AG04450 (cell line): ENCODE results near the gene RBMS2. TPM values are rescaled to one million over a fixed set of nuclear protein-coding genes. Genes with fewer than 3 reads are reported as not detected.

Experiments
- CTCF ChIA-PET: fragments of 300-600, 350-600 bp; formaldehyde crosslinking; extraction: SDS; loops from one replicate; lab custom pipeline; 2022; ENCODE audit warnings: antibody characterized with exemption, inconsistent platforms; lab: Charles Lee
- POLR2A ChIA-PET: fragments of 350-600 bp; formaldehyde crosslinking; extraction: SDS; loops from one replicate; lab custom pipeline; 2021; ENCODE audit warnings: antibody characterized with exemption, inconsistent platforms; lab: Yijun Ruan, JAX
- DNase-seq: peaks from one replicate; pipeline ENCODE4 v3.0.0-alpha.2; 2011; ENCODE audit warnings: low read depth, low spot score
- H3K27ac ChIP-seq: one replicate; pipeline ENCODE4 v1.5.1; 2012; ENCODE audit warnings: low read depth, low read length, control low read depth
- H3K27me3 ChIP-seq: one replicate; pipeline ENCODE4 v1.6.0; 2012; ENCODE audit warnings: low read length; ENCODE audit not compliant: control insufficient read depth, insufficient read depth
- H3K4me3 ChIP-seq: 2 replicates; pipeline ENCODE4 v1.5.1; 2011; ENCODE audit warnings: mild to moderate bottlenecking, low read depth, low read length, control low read depth
- H3K9me3 ChIP-seq: 2 replicates; pipeline ENCODE4 v1.5.1; 2012; ENCODE audit warnings: low read length; ENCODE audit not compliant: control insufficient read depth, insufficient read depth
- polyA plus RNA-seq: library from polyadenylated mRNA; depleted of rRNA; stranded (reverse); fragments of >200 nt; gene quantifications from 2 replicates; pipeline ENCODE4 v1.2.3, GENCODE V29; 2011
- TF ChIP-seq, protein P1 (sequence below): IDR thresholded peaks from 2 replicates; pipeline ENCODE4 v1.5.1; 2011; ENCODE audit warnings: low read depth, low read length, control low read depth, inconsistent platforms

Gene RBMS2
- polyA plus RNA-seq, 1 experiment, result 96.4 TPM

DNA sequence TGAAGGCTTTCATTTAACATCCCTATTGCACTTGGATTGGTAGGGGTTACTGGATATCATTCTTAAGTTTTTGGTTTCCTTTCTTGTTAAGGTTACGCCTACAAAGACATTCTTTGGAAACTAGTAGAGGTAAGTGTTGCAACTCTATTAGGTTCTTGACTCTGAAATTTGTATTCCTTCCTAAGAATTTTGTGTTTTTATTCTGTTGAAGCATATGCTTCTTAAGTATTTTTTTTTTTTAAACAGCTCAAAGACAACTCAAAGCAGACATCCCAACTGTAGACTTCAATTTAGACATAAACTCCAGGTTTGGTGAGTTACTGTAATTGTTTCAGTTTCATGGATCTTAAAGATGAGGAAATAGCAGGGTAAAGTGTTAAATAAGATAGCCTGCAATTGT is 1.1 kb upstream of the RBMS2 start:
- Histone ChIP-seq H3K4me3 (no peak overlapping the region), H3K27ac (no peak overlapping the region), H3K27me3 (no peaks in the 10 kb centered on the region), H3K9me3 (no peaks in the 10 kb centered on the region)
- POLR2A ChIA-PET, result interaction anchor here (1.6 kb wide), 1 partner anchor 11 kb away, joined by 5 read pairs; no protein-coding TSS in a partner anchor
- TF ChIP-seq, protein P1, sequence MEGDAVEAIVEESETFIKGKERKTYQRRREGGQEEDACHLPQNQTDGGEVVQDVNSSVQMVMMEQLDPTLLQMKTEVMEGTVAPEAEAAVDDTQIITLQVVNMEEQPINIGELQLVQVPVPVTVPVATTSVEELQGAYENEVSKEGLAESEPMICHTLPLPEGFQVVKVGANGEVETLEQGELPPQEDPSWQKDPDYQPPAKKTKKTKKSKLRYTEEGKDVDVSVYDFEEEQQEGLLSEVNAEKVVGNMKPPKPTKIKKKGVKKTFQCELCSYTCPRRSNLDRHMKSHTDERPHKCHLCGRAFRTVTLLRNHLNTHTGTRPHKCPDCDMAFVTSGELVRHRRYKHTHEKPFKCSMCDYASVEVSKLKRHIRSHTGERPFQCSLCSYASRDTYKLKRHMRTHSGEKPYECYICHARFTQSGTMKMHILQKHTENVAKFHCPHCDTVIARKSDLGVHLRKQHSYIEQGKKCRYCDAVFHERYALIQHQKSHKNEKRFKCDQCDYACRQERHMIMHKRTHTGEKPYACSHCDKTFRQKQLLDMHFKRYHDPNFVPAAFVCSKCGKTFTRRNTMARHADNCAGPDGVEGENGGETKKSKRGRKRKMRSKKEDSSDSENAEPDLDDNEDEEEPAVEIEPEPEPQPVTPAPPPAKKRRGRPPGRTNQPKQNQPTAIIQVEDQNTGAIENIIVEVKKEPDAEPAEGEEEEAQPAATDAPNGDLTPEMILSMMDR, result no peak
- CTCF ChIA-PET, result interaction anchor here (1.1 to 3.5 kb wide), 4 partner anchors 53 to 116 kb away, joined by 4 to 25 read pairs (median 10); no protein-coding TSS in a partner anchor
- DNase-seq, result no peak

DNA sequence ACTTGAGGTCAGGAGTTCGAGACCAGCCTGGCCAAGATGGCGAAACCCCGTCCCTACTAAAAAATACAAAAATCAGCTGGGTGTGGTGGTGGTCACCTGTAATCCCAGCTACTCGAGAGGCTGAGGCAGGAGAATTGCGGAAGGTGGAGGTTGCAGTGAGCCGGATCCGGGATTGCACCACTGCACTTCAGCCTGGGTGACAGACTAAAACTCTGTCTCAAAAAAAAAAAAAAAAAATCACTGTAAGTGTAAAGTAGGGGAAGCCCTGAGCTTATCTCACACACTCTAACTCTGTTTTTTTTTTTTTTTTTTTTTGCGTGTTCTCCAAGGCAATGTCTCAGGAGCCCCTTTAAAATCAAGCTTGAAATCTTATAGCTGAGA is 421 bp upstream of the RBMS2 start:
- TF ChIP-seq, protein P1, result no peak
- Histone ChIP-seq H3K27me3 (no peaks in the 10 kb centered on the region), H3K9me3 (no peaks in the 10 kb centered on the region), H3K27ac (peak overlapping the region; percentile 22), H3K4me3 (peak overlapping the region; percentile 82; the same call in 1 of the 2 replicates)
- ChIA-PET POLR2A (interaction anchor here (0.6 to 2.0 kb wide), 7 partner anchors 10 to 116 kb away, joined by 3 to 11 read pairs (median 6); partner anchors contain the start of gene TIMELESS), CTCF (interaction anchor here (0.7 to 3.5 kb wide), 7 partner anchors 8 to 115 kb away, joined by 3 to 25 read pairs (median 8); no protein-coding TSS in a partner anchor)
- no peak for DNase-seq

DNA sequence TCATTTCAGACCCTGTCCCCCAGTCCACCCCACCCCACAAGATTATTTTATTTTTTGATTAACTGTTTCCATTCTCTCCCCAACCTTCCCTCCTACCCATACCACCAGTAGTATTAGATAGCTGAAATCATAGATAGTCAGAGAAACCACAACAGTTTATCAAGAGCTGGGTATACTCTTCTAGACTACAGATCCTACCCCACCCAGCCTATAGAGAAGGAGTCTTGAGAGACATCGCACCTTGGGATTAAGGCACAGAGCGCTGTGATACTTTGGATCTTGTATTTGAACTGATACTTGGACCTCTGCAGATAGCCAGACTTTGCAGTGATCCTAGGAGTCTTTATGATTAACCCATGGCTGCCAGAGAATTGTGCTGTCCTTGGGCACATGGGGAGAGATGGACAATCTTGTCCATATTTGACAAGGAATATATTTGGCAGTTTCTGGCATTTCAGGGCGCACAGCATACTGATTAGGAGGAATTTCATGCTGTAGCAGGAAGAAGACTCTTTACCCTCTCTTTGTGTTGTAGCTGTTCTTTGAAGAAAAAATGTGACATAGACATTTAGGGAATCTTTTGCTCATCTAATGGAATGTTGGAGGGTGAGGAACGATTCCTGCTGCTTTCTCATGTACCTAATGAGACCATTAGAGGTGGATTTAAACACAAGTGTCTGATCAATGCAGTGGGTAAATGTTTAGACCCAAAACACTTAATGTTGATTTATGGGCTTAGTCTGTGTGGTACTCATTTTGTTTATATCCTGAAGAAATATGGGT is 982 bp downstream of the RBMS2 start:
- H3K4me3 ChIP-seq, result peak overlapping the region; percentile 82
- H3K9me3 ChIP-seq, result no peaks in the 10 kb centered on the region
- CTCF ChIA-PET, result interaction anchor here (1.0 to 3.5 kb wide), 5 partner anchors 8 to 115 kb away, joined by 3 to 25 read pairs (median 14); no protein-coding TSS in a partner anchor
- TF ChIP-seq, protein P1, result no peak
- no peak for DNase-seq
- POLR2A ChIA-PET, result interaction anchor here (0.6 to 2.0 kb wide), 5 partner anchors 13 to 265 kb away, joined by 3 to 13 read pairs (median 10); partner anchors contain the start of gene ANKRD52
- no peaks in the 10 kb centered on the region for H3K27me3 ChIP-seq
- peak overlapping the region; percentile 86 for H3K27ac ChIP-seq

DNA sequence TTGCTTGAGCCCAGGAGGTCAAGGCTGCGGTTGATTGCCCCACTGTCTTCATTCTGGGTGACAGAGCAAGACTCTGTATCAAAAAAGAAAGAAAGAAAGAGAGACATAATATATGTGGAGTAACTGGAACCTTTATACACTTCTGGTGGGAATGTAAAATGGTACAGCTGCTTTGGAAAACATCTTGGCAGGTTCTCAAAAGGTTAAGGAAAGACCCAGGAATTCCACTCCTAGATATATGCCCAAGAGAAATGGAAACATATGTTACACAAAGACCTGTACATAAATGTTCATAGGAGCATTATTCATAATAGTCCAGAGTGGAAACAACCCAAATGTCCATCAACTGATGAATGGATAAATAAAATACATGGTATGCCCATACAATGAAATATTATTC is 7.2 kb downstream of the RBMS2 start:
- Histone ChIP-seq H3K4me3 (no peak overlapping the region), H3K27ac (peak overlapping the region; percentile 49), H3K27me3 (no peaks in the 10 kb centered on the region), H3K9me3 (no peaks in the 10 kb centered on the region)
- ChIA-PET CTCF (interaction anchor here (0.9 to 1.0 kb wide), 3 partner anchors 15 to 107 kb away, joined by 3 to 4 read pairs (median 3); no protein-coding TSS in a partner anchor), POLR2A (no interaction called here)
- DNase-seq, result peak; percentile 34
- TF ChIP-seq, protein P1, result no peak

DNA sequence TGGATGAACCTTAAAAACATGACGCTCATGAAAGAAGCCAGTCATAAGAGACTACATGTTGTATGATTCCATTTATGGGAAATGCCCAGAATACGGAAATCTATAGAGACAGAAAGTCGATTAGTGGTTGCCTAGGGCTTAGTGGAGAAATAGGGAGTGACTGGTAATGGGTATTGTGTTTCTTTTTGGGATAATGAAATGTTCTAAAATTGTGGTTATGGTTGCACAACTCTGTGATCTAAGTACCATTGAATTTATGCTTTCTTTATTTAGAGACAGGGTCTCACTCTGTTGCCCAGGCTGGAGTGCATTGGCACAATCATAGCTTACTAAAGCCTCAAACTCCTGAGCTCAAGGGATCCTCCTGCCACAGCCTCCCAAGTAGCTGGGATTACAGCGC is 8.0 kb downstream of the RBMS2 start:
- Histone ChIP-seq H3K4me3 (no peak overlapping the region), H3K27ac (no peak overlapping the region), H3K9me3 (no peaks in the 10 kb centered on the region), H3K27me3 (no peaks in the 10 kb centered on the region)
- POLR2A ChIA-PET, result interaction anchor here (0.6 kb wide), 1 partner anchor 244 kb away, joined by 4 read pairs; no protein-coding TSS in a partner anchor
- TF ChIP-seq, protein P1, result no peak
- CTCF ChIA-PET, result interaction anchor here (2.3 kb wide), 1 partner anchor 15 kb away, joined by 16 read pairs; no protein-coding TSS in a partner anchor
- no peak for DNase-seq
